ENCODE measurements around the gene ABCB11. TPM values are rescaled to one million over a fixed set of nuclear protein-coding genes. Genes with fewer than 3 reads are reported as not detected.
A peak's percentile ranks its signal among the peaks of the same experiment; 100 is the strongest.

The ABCB11 gene
- total and polyA plus RNA-seq, 9 of the 15 experiments (the other 6 are each of a cell fraction or from before 2014, with no cell fraction given), result 0.04 to 0.51 (median 0.10) TPM; not detected in 1

- WGBS (ENCODE audit: insufficient coverage, low coverage, missing lambda C conversion rate), result 95% methylated on average over 1 of the region's 1 CpG
- CTCF ChIA-PET (ENCODE audit: low intra/inter-chr PET ratio), result no interaction called here
- intact Hi-C loops (cut with micrococcal nuclease), result no loop called here
- no peak for TF ChIP-seq RNF219 (CRISPR knock-in tag; IDR thresholded peaks at IDR 0.05)
- TF ChIP-seq SPI1 (IDR thresholded peaks at IDR 0.05; ENCODE audit: borderline replicate concordance, low read depth, low read length), result no peak
- TF ChIP-seq CTCF (IDR thresholded peaks at IDR 0.05 in 2 of 3, conservative IDR thresholded peaks at IDR 0.05 in 1 of 3; ENCODE audit: insufficient read depth in 2 of 3, low read depth in 1 of 3, low read length in 3 of 3), result peak in 1 of 3 experiments; percentile 26; a peak in 2 of 6 replicates
- no peak for TF ChIP-seq EP400 (IDR thresholded peaks at IDR 0.05)
- peak; percentile 91 for TF ChIP-seq NFIC (IDR thresholded peaks at IDR 0.05)
- no peak for TF ChIP-seq ZBTB26 (CRISPR knock-in tag; IDR thresholded peaks at IDR 0.05)
- no peak for TF ChIP-seq ZSCAN32 (CRISPR knock-in tag; IDR thresholded peaks at IDR 0.05)
- TF ChIP-seq CHD2 (IDR thresholded peaks at IDR 0.05; ENCODE audit: low read depth, low read length), result no peak
- no peak for TF ChIP-seq PATZ1 (CRISPR knock-in tag; IDR thresholded peaks at IDR 0.05; ENCODE audit: borderline replicate concordance)
- TF ChIP-seq SRF (CRISPR knock-in tag; IDR thresholded peaks at IDR 0.05), result no peak
- no peak for TF ChIP-seq SFPQ (IDR thresholded peaks at IDR 0.05; ENCODE audit: low read depth, low read length)
- no peak for TF ChIP-seq MEF2A (IDR thresholded peaks at IDR 0.05; ENCODE audit: control insufficient read depth, low read depth, low read length)
Observed at GRCh38 chr2:168884975-168885374, 146.1 kb downstream of the ABCB11 start.

More at GRCh38 chr2:168884975-168885374, 146.1 kb downstream of the ABCB11 start:
- no peak overlapping the region for H3K9ac ChIP-seq (ENCODE audit: insufficient read depth in 1 of 2, low read depth in 2 of 2, low read length in 2 of 2)
- H3K4me2 ChIP-seq (ENCODE audit: insufficient read depth, low read length), result no peak overlapping the region
- no peak overlapping the region for H3K4me3 ChIP-seq
- no peaks in the 10 kb centered on the region for H4K20me1 ChIP-seq (replicated peaks; ENCODE audit: control insufficient read depth, insufficient read depth, low read length)
- DNase-seq (ENCODE audit: extremely low read depth in 1 of 4, low spot score in 3 of 4) (peak in 2 of 4 experiments; percentile 18 to 34), ATAC-seq (peak; percentile 22; the same call in 1 of the 3 replicates), FAIRE-seq (no peak)
- POLR2A ChIA-PET, result interaction anchor here (1.0 to 3.7 kb wide), 2 partner anchors 12 to 151 kb away, joined by 4 to 10 read pairs; no protein-coding TSS in a partner anchor
- no peaks in the 10 kb centered on the region for H3K9me1 ChIP-seq (ENCODE audit: control insufficient read depth, insufficient read depth, low read length)
- no peaks in the 10 kb centered on the region for H3K27me3 ChIP-seq (ENCODE audit: control insufficient read depth in 2 of 2, insufficient read depth in 2 of 2, low read length in 2 of 2)
- peaks cover 0 to 6% of the 10 kb centered on the region in 2 experiments; a peak in 2 of 5 replicates for H3K4me1 ChIP-seq (replicated peaks in 1 of 2; ENCODE audit: control insufficient read depth in 2 of 2, insufficient read depth in 2 of 2, low read length in 2 of 2)
- peaks cover 44% of the 10 kb centered on the region for H3K36me3 ChIP-seq (ENCODE audit: control insufficient read depth, insufficient read depth, low read length)
- in situ Hi-C loops (cut with MboI), result no loop called here
- no peaks in the 10 kb centered on the region for H3K9me3 ChIP-seq (replicated peaks; ENCODE audit: control insufficient read depth, insufficient read depth, low read depth, low read length)
- no TSS peak for BruUV-seq (replicated peaks)
- H3K27ac ChIP-seq (ENCODE audit: extremely low read depth, low read depth, low read length), result no peak overlapping the region
- H2AFZ ChIP-seq (ENCODE audit: low read depth, low read length), result no peak overlapping the region
- peaks cover 57% of the 10 kb centered on the region for H3K79me2 ChIP-seq (ENCODE audit: control insufficient read depth, insufficient read depth, low read length)
